ENCODE data around the gene NUDT21. TPM values are rescaled to one million over a fixed set of nuclear protein-coding genes. Genes with fewer than 3 reads are reported as not detected.

Gene NUDT21
- total RNA-seq, 2 donors from 2014 or later = 262 to 288 TPM

DNA sequence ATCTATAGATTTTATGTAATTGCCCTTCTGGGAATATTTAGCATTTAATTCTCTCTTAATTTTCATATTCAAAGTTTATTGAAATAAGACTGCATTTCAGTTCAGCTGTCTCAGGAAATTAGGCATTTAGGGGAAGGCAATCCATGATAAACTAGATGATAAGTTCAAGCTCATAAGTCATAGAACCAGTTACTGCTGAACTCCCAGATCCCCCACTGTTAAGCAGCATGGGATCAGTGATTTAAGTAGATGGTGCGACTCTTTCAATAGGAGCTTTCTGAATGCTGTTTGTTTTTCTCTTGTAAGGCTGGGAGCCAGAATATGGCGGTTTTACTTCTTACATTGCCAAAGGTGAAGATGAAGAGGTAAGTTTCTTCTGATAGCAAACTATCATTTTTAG lies 24.1 kb upstream of the NUDT21 start:
- Mint-ChIP-seq H3K9me3 (no peaks in the 10 kb centered on the region), H3K4me3 (no peak overlapping the region), H3K27ac (peak overlapping the region; percentile 9), H3K4me1 (peaks cover 13% of the 10 kb centered on the region), H3K36me3 (ENCODE audit: low read depth) (peaks cover 98% of the 10 kb centered on the region), H3K27me3 (no peaks in the 10 kb centered on the region)
- ATAC-seq (replicated peaks) = no peak

GRCh38 chr16:56470666-56471065 lies 19.5 kb upstream of the NUDT21 start:
- H3K4me1 Mint-ChIP-seq = no peaks in the 10 kb centered on the region
- H3K27ac Mint-ChIP-seq = peak overlapping the region; percentile 22
- no peak overlapping the region for H3K4me3 Mint-ChIP-seq
- H3K9me3 Mint-ChIP-seq = no peaks in the 10 kb centered on the region
- ATAC-seq (replicated peaks) = no peak
- peaks cover 100% of the 10 kb centered on the region for H3K36me3 Mint-ChIP-seq (ENCODE audit: low read depth)
- H3K27me3 Mint-ChIP-seq = no peaks in the 10 kb centered on the region

GRCh38 chr16:56470232-56470631 lies 19.1 kb upstream of the NUDT21 start:
- Mint-ChIP-seq H3K27ac (peak overlapping the region; percentile 22), H3K27me3 (no peaks in the 10 kb centered on the region), H3K4me3 (no peak overlapping the region), H3K36me3 (ENCODE audit: low read depth) (peaks cover 100% of the 10 kb centered on the region), H3K4me1 (no peaks in the 10 kb centered on the region), H3K9me3 (no peaks in the 10 kb centered on the region)
- ATAC-seq (replicated peaks) = no peak

GRCh38 chr16:56469748-56470147 lies 18.6 kb upstream of the NUDT21 start:
- peak overlapping the region; percentile 22 for H3K27ac Mint-ChIP-seq
- peaks cover 100% of the 10 kb centered on the region for H3K36me3 Mint-ChIP-seq (ENCODE audit: low read depth)

GRCh38 chr16:56468800-56469199 lies 17.7 kb upstream of the NUDT21 start:
- Mint-ChIP-seq H3K4me1 (no peaks in the 10 kb centered on the region), H3K27me3 (no peaks in the 10 kb centered on the region), H3K9me3 (no peaks in the 10 kb centered on the region), H3K4me3 (no peak overlapping the region), H3K27ac (no peak overlapping the region), H3K36me3 (ENCODE audit: low read depth) (peaks cover 100% of the 10 kb centered on the region)
- ATAC-seq (replicated peaks) = no peak

More at GRCh38 chr16:56469748-56470147, 18.6 kb upstream of the NUDT21 start:
- no peak overlapping the region for H3K4me3 Mint-ChIP-seq
- no peaks in the 10 kb centered on the region for H3K27me3 Mint-ChIP-seq
- H3K9me3 Mint-ChIP-seq = no peaks in the 10 kb centered on the region
- no peak for ATAC-seq (replicated peaks)
- H3K4me1 Mint-ChIP-seq = no peaks in the 10 kb centered on the region

- Mint-ChIP-seq H3K4me1 (no peaks in the 10 kb centered on the region), H3K36me3 (ENCODE audit: low read depth) (peaks cover 99% of the 10 kb centered on the region), H3K9me3 (no peaks in the 10 kb centered on the region), H3K27ac (peak overlapping the region; percentile 44), H3K4me3 (no peak overlapping the region), H3K27me3 (no peaks in the 10 kb centered on the region)
- no peak for ATAC-seq (replicated peaks)
These were observed 15.2 kb upstream of the NUDT21 start for GRCh38 chr16:56466344-56466743.

DNA sequence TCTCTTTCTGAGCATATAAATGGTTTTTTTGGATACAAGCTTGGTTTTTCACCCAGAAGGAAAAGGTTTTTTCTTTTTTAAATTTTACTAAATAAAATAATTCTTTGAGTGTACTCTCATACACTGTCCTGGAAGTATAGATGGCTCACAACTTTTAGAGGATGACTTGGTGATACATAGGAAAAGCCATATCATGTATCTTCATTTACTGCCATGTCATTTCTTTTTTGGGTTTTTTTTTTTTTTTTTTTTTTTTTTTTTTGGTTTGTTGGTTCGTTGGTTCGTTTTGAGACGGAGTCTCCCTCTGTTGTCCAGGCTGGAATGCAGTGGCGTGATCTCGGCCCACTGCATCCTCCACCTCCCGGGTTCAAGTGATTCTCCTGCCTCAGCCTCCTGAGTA lies 12.0 kb upstream of the NUDT21 start:
- Mint-ChIP-seq H3K4me1 (no peaks in the 10 kb centered on the region), H3K36me3 (ENCODE audit: low read depth) (peaks cover 99% of the 10 kb centered on the region), H3K27me3 (no peaks in the 10 kb centered on the region), H3K9me3 (no peaks in the 10 kb centered on the region), H3K4me3 (no peak overlapping the region), H3K27ac (no peak overlapping the region)
- no peak for ATAC-seq (replicated peaks)

GRCh38 chr16:56462064-56462796 lies 11.1 kb upstream of the NUDT21 start:
- Mint-ChIP-seq H3K36me3 (ENCODE audit: low read depth) (peaks cover 99% of the 10 kb centered on the region), H3K27ac (peak overlapping the region; percentile 13), H3K4me1 (no peaks in the 10 kb centered on the region), H3K27me3 (no peaks in the 10 kb centered on the region), H3K9me3 (no peaks in the 10 kb centered on the region), H3K4me3 (no peak overlapping the region)
- no peak for ATAC-seq (replicated peaks)

DNA sequence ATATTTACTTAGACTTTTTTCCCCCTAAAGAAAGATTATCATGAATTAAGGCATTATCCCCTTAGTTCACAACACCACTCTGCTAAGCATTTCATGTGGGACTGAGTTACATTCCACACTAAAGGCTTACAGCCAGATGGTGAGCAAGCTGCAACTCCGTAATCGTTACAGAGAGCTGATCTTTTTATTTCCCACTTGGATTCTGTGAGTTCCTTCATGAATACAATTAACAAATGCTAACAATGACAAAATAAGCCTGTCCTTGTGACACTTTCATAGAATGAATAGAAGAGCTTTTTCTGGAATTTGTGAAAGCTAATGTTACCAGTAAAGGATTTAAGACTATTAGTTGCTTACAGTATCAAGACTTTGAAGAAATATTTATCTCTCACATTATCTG lies 9.0 kb upstream of the NUDT21 start:
- no peak overlapping the region for H3K4me3 Mint-ChIP-seq
- no peaks in the 10 kb centered on the region for H3K9me3 Mint-ChIP-seq
- no peak for ATAC-seq (replicated peaks)
- peak overlapping the region; percentile 34 for H3K27ac Mint-ChIP-seq
- H3K4me1 Mint-ChIP-seq = no peaks in the 10 kb centered on the region
- no peaks in the 10 kb centered on the region for H3K27me3 Mint-ChIP-seq
- peaks cover 99% of the 10 kb centered on the region for H3K36me3 Mint-ChIP-seq (ENCODE audit: low read depth)

DNA sequence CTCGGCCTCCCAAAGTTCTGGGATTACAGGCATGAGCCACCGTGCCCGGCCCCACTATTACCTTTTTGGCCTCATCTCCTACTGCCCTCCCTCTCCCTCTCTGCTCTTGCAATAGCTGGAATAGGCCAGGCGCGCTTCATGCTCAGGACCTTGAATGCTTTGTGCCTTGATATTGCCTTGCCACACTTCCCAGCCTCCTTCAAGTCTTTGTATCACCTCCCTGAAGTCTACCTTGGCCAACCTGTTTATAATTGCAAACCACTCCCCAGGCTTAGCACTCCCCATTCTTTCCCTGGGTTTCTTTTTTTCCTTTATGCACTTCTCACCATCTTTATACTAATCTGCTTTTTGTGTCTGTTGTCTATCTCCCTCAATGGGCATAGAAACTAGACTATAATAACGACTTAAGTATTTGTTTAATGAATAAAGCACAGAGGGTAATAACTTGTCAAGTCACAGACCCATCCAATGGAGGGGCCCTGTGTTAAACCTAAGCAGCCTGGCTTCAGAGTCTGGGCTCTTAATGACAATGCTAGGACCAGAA lies 6.9 kb upstream of the NUDT21 start:
- H3K9me3 Mint-ChIP-seq = no peaks in the 10 kb centered on the region
- H3K4me1 Mint-ChIP-seq = peaks cover 4% of the 10 kb centered on the region
- no peak overlapping the region for H3K27ac Mint-ChIP-seq
- H3K4me3 Mint-ChIP-seq = no peak overlapping the region
- H3K27me3 Mint-ChIP-seq = no peaks in the 10 kb centered on the region
- no peak for ATAC-seq (replicated peaks)
- peaks cover 97% of the 10 kb centered on the region for H3K36me3 Mint-ChIP-seq (ENCODE audit: low read depth)

DNA sequence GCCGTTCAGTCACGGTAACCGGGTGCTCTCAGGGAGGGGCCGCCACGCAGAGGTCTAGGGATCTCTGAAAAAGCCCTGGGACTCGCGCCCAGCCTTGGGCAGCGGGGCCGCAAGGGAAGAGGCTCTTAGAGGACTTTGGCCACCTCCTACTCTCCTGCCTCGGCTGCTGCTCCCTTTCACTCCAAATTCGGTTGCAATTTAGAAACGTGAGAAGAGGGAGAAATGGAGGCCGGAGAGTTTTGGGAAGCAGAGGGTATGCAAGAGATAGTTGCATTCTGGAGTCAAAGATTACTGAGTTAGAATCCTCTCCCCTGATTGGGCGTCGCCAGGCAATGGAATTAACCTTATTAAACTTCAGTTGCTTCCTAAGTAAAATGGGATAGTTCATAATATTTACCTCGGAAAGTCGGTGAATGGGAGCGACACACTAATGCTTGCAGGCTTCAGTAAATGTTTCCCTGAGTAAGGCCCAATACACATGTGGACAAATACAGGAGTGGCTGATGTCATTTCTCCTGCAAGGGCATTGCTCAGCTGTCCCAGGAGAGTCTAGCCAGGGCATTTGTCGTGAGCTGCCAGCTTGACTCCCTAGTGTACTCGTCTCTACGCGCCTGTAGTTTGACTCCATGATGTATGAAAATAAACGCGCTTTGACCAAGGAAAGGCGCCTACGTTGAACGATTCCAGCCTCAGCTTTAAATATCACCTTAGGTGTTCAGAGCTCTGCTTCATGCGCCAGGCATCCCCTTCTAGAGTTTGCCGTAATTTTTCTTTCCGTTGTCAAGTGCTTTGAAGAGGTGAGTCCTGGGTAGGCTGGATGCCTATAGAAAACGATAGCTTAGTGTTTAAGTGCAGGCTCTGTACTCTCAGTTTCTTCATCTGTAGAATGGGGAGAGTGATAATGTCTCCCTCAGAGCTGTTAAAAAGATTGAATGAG lies 889 bp upstream of the NUDT21 start:
- Mint-ChIP-seq H3K36me3 (ENCODE audit: low read depth) (peaks cover 92% of the 10 kb centered on the region), H3K27me3 (no peaks in the 10 kb centered on the region), H3K4me1 (peaks cover 38% of the 10 kb centered on the region)

GRCh38 chr16:56450275-56450985 lies 702 bp downstream of the NUDT21 start:
- Mint-ChIP-seq H3K36me3 (ENCODE audit: low read depth) (peaks cover 92% of the 10 kb centered on the region), H3K27me3 (no peaks in the 10 kb centered on the region)
- peak; percentile 36 for ATAC-seq (replicated peaks)

More for the DNA sequence above, 889 bp upstream of the NUDT21 start:
- peak overlapping the region; percentile 100 for H3K27ac Mint-ChIP-seq
- H3K9me3 Mint-ChIP-seq = no peaks in the 10 kb centered on the region
- peak overlapping the region; percentile 88 for H3K4me3 Mint-ChIP-seq
- ATAC-seq (replicated peaks) = peak; percentile 16

GRCh38 chr16:56448005-56448404 lies 3.1 kb downstream of the NUDT21 start:
- no peak for ATAC-seq (replicated peaks)
- peak overlapping the region; percentile 88 for H3K4me3 Mint-ChIP-seq
- H3K27me3 Mint-ChIP-seq = no peaks in the 10 kb centered on the region
- H3K27ac Mint-ChIP-seq = peak overlapping the region; percentile 100
- peaks cover 94% of the 10 kb centered on the region for H3K36me3 Mint-ChIP-seq (ENCODE audit: low read depth)
- H3K9me3 Mint-ChIP-seq = no peaks in the 10 kb centered on the region
- H3K4me1 Mint-ChIP-seq = peaks cover 36% of the 10 kb centered on the region

More at GRCh38 chr16:56450275-56450985, 702 bp downstream of the NUDT21 start:
- H3K27ac Mint-ChIP-seq = peak overlapping the region; percentile 100
- no peaks in the 10 kb centered on the region for H3K9me3 Mint-ChIP-seq
- peaks cover 39% of the 10 kb centered on the region for H3K4me1 Mint-ChIP-seq
- peak overlapping the region; percentile 88 for H3K4me3 Mint-ChIP-seq

- Mint-ChIP-seq H3K4me1 (peaks cover 30% of the 10 kb centered on the region), H3K27me3 (no peaks in the 10 kb centered on the region), H3K27ac (peak overlapping the region; percentile 100), H3K9me3 (no peaks in the 10 kb centered on the region), H3K4me3 (peak overlapping the region; percentile 88), H3K36me3 (ENCODE audit: low read depth) (peaks cover 95% of the 10 kb centered on the region)
- ATAC-seq (replicated peaks) = peak; percentile 27
These were observed 3.8 kb downstream of the NUDT21 start for GRCh38 chr16:56447286-56447685.
